Small intestine (tissue), 7 donors: ENCODE results near the gene EGFR. TPM values are rescaled to one million over a fixed set of nuclear protein-coding genes. Genes with fewer than 3 reads are reported as not detected.
A peak's percentile ranks its signal among the peaks of the same experiment; 100 is the strongest.

ENCODE experiments used
- DNase-seq, 2 donors: peaks; one replicate each; pipeline versions ENCODE4 v3.0.0 to v3.0.0-alpha.2; 2013
- FAIRE-seq: peaks from 2 replicates; lab custom pipeline; 2012; peaks lifted over from hg19 to GRCh38; lab: Jason Lieb, UNC
- H3K27ac ChIP-seq, 3 donors: one replicate each; pipeline ENCODE4 v1.5.1; 2013; ENCODE audit warnings: low read length in 2 of 3, mild to moderate bottlenecking in 2 of 3, control low read depth in 1 of 3, inconsistent platforms in 1 of 3, low read depth in 1 of 3, moderate library complexity in 1 of 3
- H3K27me3 ChIP-seq, 3 donors: one replicate each; pipeline ENCODE4 v1.6.1; 2013; ENCODE audit warnings: low read length in 3 of 3, inconsistent platforms in 1 of 3; ENCODE audit not compliant: control insufficient read depth in 3 of 3, insufficient read depth in 3 of 3
- H3K36me3 ChIP-seq, 3 donors: one replicate each; pipeline ENCODE4 v1.6.1; 2013; ENCODE audit warnings: low read length in 3 of 3, inconsistent platforms in 1 of 3, low read depth in 1 of 3, mild to moderate bottlenecking in 1 of 3, moderate library complexity in 1 of 3; ENCODE audit not compliant: control insufficient read depth in 3 of 3, insufficient read depth in 2 of 3
- H3K4me1 ChIP-seq, 3 donors: one replicate each; pipeline ENCODE4 v1.6.1; 2013; ENCODE audit warnings: low read length in 2 of 3, inconsistent platforms in 1 of 3, low read depth in 1 of 3, mild to moderate bottlenecking in 1 of 3, moderate library complexity in 1 of 3; ENCODE audit not compliant: control insufficient read depth in 3 of 3, insufficient read depth in 2 of 3
- H3K4me3 ChIP-seq, 3 donors: one replicate each; pipeline ENCODE4 v1.5.1; 2013; ENCODE audit warnings: low read length in 3 of 3, control low read depth in 1 of 3, inconsistent platforms in 1 of 3, low read depth in 1 of 3, mild to moderate bottlenecking in 1 of 3, moderate library complexity in 1 of 3
- H3K9me3 ChIP-seq, 2 donors: one replicate each; pipeline ENCODE4 v1.6.1; 2013; ENCODE audit warnings: low read depth in 1 of 2, low read length in 1 of 2; ENCODE audit not compliant: control insufficient read depth in 2 of 2, insufficient read depth in 1 of 2
- WGBS, 3 donors: extraction: QIAGEN DNeasy Blood & Tissue Kit; methylation state at CpG; one replicate each; pipeline ENCODE4 v1.1.7; 2013; 5-methylcytosine and 5-hydroxymethylcytosine counted together
- polyA plus RNA-seq, 4 donors: library from polyadenylated mRNA; stranded (reverse) in 3 of 4; unstranded in 1 of 4; fragments of 200-250 nt in 3 of 4; fragments of 120-200 nt in 1 of 4; gene quantifications; one replicate each; pipeline versions ENCODE4 v1.2.1 to v1.2.3, GENCODE V29; 2013
- donor health status: healthy with polysubstance abuse.
- donor health status: control.
- donor health status: control.
- donor health status: Bipolar disorder and iron deficiency.
- donor health status: healthy.

EGFR gene
- polyA plus RNA-seq, 4 donors: 2.2 to 30.5 (median 6.0) TPM

- H3K4me1 ChIP-seq: peaks cover 10 to 67% (median 12%) of the 10 kb centered on the region in 3 donors
- H3K9me3 ChIP-seq: no peaks in the 10 kb centered on the region
- no peak overlapping the region for H3K4me3 ChIP-seq
- H3K27me3 ChIP-seq: no peaks in the 10 kb centered on the region
- 89 to 93% (median 90%) methylated on average over 17 of the region's 17 CpGs for WGBS, 3 donors
- no peak overlapping the region for H3K27ac ChIP-seq
- FAIRE-seq (no peak), DNase-seq (no peak)
- H3K36me3 ChIP-seq: peaks cover 0 to 50% (median 0%) of the 10 kb centered on the region in 3 donors
Observed at GRCh38 chr7:55191161-55191925, 172.5 kb downstream of the EGFR start.

GRCh38 chr7:55191926-55192692, 173.3 kb downstream of the EGFR start:
- H3K4me1 ChIP-seq: peaks cover 10 to 59% (median 10%) of the 10 kb centered on the region in 3 donors
- 82 to 83% (median 82%) methylated on average over 16 to 17 of the region's 17 CpGs for WGBS, 3 donors
- no peak for FAIRE-seq

GRCh38 chr7:55192723-55193122, 173.9 kb downstream of the EGFR start:
- H3K9me3 ChIP-seq: no peaks in the 10 kb centered on the region
- H3K4me3 ChIP-seq: no peak overlapping the region
- H3K27me3 ChIP-seq: no peaks in the 10 kb centered on the region
- H3K4me1 ChIP-seq: peaks cover 6 to 53% (median 8%) of the 10 kb centered on the region in 3 donors
- 7 to 26% (median 18%) methylated on average over 7 of the region's 7 CpGs for WGBS, 3 donors
- no peak for FAIRE-seq
- peak in 1 of 2 donors; percentile 49 for DNase-seq
- peak overlapping the region; percentile 30 to 40 (median 30) for H3K27ac ChIP-seq
- H3K36me3 ChIP-seq: peaks cover 0 to 42% (median 0%) of the 10 kb centered on the region in 3 donors

More at GRCh38 chr7:55191926-55192692, 173.3 kb downstream of the EGFR start:
- Histone ChIP-seq H3K27me3 (no peaks in the 10 kb centered on the region), H3K9me3 (no peaks in the 10 kb centered on the region), H3K36me3 (peaks cover 0 to 45% (median 0%) of the 10 kb centered on the region in 3 donors), H3K4me3 (no peak overlapping the region), H3K27ac (peak overlapping the region in 2 of 3 donors; percentile 30 to 40)
- DNase-seq: no peak

GRCh38 chr7:55193245-55193644, 174.4 kb downstream of the EGFR start:
- FAIRE-seq (no peak), DNase-seq (no peak)
- Histone ChIP-seq H3K9me3 (no peaks in the 10 kb centered on the region), H3K4me1 (peaks cover 5 to 48% (median 6%) of the 10 kb centered on the region in 3 donors), H3K27ac (peak overlapping the region in 2 of 3 donors; percentile 30), H3K4me3 (no peak overlapping the region), H3K36me3 (peaks cover 0 to 42% (median 0%) of the 10 kb centered on the region in 3 donors), H3K27me3 (no peaks in the 10 kb centered on the region)
- 82 to 87% (median 82%) methylated on average over 9 of the region's 9 CpGs for WGBS, 3 donors

- H3K36me3 ChIP-seq: peaks cover 0 to 47% (median 4%) of the 10 kb centered on the region in 3 donors
- DNase-seq (no peak), FAIRE-seq (no peak)
- WGBS, 3 donors: 86 to 93% (median 89%) methylated on average over 6 of the region's 6 CpGs
- H3K27ac ChIP-seq: no peak overlapping the region
- H3K27me3 ChIP-seq: no peaks in the 10 kb centered on the region
- H3K9me3 ChIP-seq: no peaks in the 10 kb centered on the region
- no peak overlapping the region for H3K4me3 ChIP-seq
- peaks cover 3 to 35% (median 5%) of the 10 kb centered on the region in 3 donors for H3K4me1 ChIP-seq
Observed at GRCh38 chr7:55194522-55194921, 175.7 kb downstream of the EGFR start.

GRCh38 chr7:55198634-55199392, 180.0 kb downstream of the EGFR start:
- Histone ChIP-seq H3K4me1 (no peaks in the 10 kb centered on the region), H3K4me3 (no peak overlapping the region), H3K36me3 (peaks cover 2 to 45% (median 12%) of the 10 kb centered on the region in 3 donors), H3K27me3 (no peaks in the 10 kb centered on the region), H3K9me3 (no peaks in the 10 kb centered on the region), H3K27ac (no peak overlapping the region)
- FAIRE-seq: no peak
- WGBS, 3 donors: 77 to 84% (median 82%) methylated on average over 8 of the region's 8 CpGs
- no peak for DNase-seq

- H3K4me1 ChIP-seq: no peaks in the 10 kb centered on the region
- no peaks in the 10 kb centered on the region for H3K9me3 ChIP-seq
- no peak overlapping the region for H3K4me3 ChIP-seq
- H3K27me3 ChIP-seq: no peaks in the 10 kb centered on the region
- peaks cover 2 to 42% (median 12%) of the 10 kb centered on the region in 3 donors for H3K36me3 ChIP-seq
- WGBS, 3 donors: 61 to 80% (median 71%) methylated on average over 1 of the region's 1 CpG
- DNase-seq: no peak
- no peak overlapping the region for H3K27ac ChIP-seq
- FAIRE-seq: no peak
Observed at GRCh38 chr7:55199418-55199817, 180.6 kb downstream of the EGFR start.

GRCh38 chr7:55200441-55200840, 181.6 kb downstream of the EGFR start:
- DNase-seq: no peak
- H3K4me3 ChIP-seq: no peak overlapping the region
- no peaks in the 10 kb centered on the region for H3K4me1 ChIP-seq
- FAIRE-seq: no peak
- H3K9me3 ChIP-seq: no peaks in the 10 kb centered on the region
- H3K27ac ChIP-seq: no peak overlapping the region
- 91 to 95% (median 94%) methylated on average over 11 of the region's 11 CpGs for WGBS, 3 donors
- no peaks in the 10 kb centered on the region for H3K27me3 ChIP-seq
- peaks cover 2 to 49% (median 15%) of the 10 kb centered on the region in 3 donors for H3K36me3 ChIP-seq
